SU-DHL-6 (cell line): ENCODE measurements around the gene KIF3C.

Source experiments
- CTCF ChIP-seq: fragments of 200-600 bp; sonication (generic); IDR thresholded peaks from one replicate; pipeline ENCODE4 v1.5.1; 2017; ENCODE audit warnings: antibody characterized with exemption, mild to moderate bottlenecking, low read length, moderate library complexity; ENCODE audit not compliant: insufficient read depth, poor library complexity, severe bottlenecking
- EZH2phosphoT487 ChIP-seq: fragments of 200-600 bp; sonication (generic), shearing (Covaris generic); conservative IDR thresholded peaks from 2 replicates; pipeline ENCODE4 v1.6.1; 2018; ENCODE audit warnings: mild to moderate bottlenecking, antibody characterized with exemption, low read length, moderate library complexity, mixed read lengths

GRCh38 chr2:25905126-25905525 is 77.2 kb downstream of the KIF3C start:
- TF ChIP-seq CTCF: no peak
- TF ChIP-seq EZH2phosphoT487: no peak
